ENCODE measurements around the gene MMS22L.
A peak's percentile ranks its signal among the peaks of the same experiment; 100 is the strongest.

The MMS22L gene

GRCh38 chr6:97289332-97289731, 6.3 kb upstream of the MMS22L start:
- H3K36me3 ChIP-seq (ENCODE audit: insufficient read depth): no peaks in the 10 kb centered on the region
- H3K9ac ChIP-seq: no peak overlapping the region
- no peak for TF ChIP-seq CTCF (conservative IDR thresholded peaks at IDR 0.05; ENCODE audit: low read depth, low read length)
- H3K79me2 ChIP-seq (ENCODE audit: insufficient read depth, low read depth): no peaks in the 10 kb centered on the region
- no peaks in the 10 kb centered on the region for H3K27me3 ChIP-seq (ENCODE audit: insufficient read depth, low read depth)
- H3K27ac ChIP-seq: no peak overlapping the region
- no peak overlapping the region for H3K4me3 ChIP-seq (IDR thresholded peaks at IDR 0.05; ENCODE audit: insufficient read depth, low read depth, low read length)
- no peaks in the 10 kb centered on the region for H3K4me1 ChIP-seq (ENCODE audit: low read depth, poor library complexity, severe bottlenecking)
- no peaks in the 10 kb centered on the region for H4K20me1 ChIP-seq (ENCODE audit: insufficient read depth)
- H3K4me2 ChIP-seq: no peak overlapping the region
- H2AFZ ChIP-seq (ENCODE audit: low read depth): no peak overlapping the region

- Histone ChIP-seq H2AFZ (ENCODE audit: low read depth) (no peak overlapping the region), H3K79me2 (ENCODE audit: insufficient read depth, low read depth) (no peaks in the 10 kb centered on the region), H3K27me3 (ENCODE audit: insufficient read depth, low read depth) (no peaks in the 10 kb centered on the region), H3K4me2 (no peak overlapping the region), H3K4me3 (IDR thresholded peaks at IDR 0.05; ENCODE audit: insufficient read depth, low read depth, low read length) (no peak overlapping the region), H3K27ac (no peak overlapping the region), H4K20me1 (ENCODE audit: insufficient read depth) (no peaks in the 10 kb centered on the region), H3K9ac (no peak overlapping the region), H3K36me3 (ENCODE audit: insufficient read depth) (no peaks in the 10 kb centered on the region), H3K4me1 (ENCODE audit: low read depth, poor library complexity, severe bottlenecking) (no peaks in the 10 kb centered on the region)
- no peak for TF ChIP-seq CTCF (conservative IDR thresholded peaks at IDR 0.05; ENCODE audit: low read depth, low read length)
These were observed 5.2 kb upstream of the MMS22L start for GRCh38 chr6:97288188-97288587.

- H3K4me2 ChIP-seq: peak overlapping the region; percentile 88
- H4K20me1 ChIP-seq (ENCODE audit: insufficient read depth): no peaks in the 10 kb centered on the region
- peaks cover 23% of the 10 kb centered on the region; the same call in 1 of the 2 replicates for H3K79me2 ChIP-seq (ENCODE audit: insufficient read depth, low read depth)
- H3K27me3 ChIP-seq (ENCODE audit: insufficient read depth, low read depth): no peaks in the 10 kb centered on the region
- no peaks in the 10 kb centered on the region for H3K36me3 ChIP-seq (ENCODE audit: insufficient read depth)
- H3K9ac ChIP-seq: peak overlapping the region; percentile 85; the same call in 1 of the 2 replicates
- no peak for TF ChIP-seq CTCF (conservative IDR thresholded peaks at IDR 0.05; ENCODE audit: low read depth, low read length)
- peak overlapping the region; percentile 72 for H3K27ac ChIP-seq
- H2AFZ ChIP-seq (ENCODE audit: low read depth): peak overlapping the region; percentile 92; the same call in 1 of the 2 replicates
- peaks cover 12% of the 10 kb centered on the region for H3K4me1 ChIP-seq (ENCODE audit: low read depth, poor library complexity, severe bottlenecking)
- no peak overlapping the region for H3K4me3 ChIP-seq (IDR thresholded peaks at IDR 0.05; ENCODE audit: insufficient read depth, low read depth, low read length)
These were observed 734 bp downstream of the MMS22L start for GRCh38 chr6:97282238-97282725.

GRCh38 chr6:97280766-97281165, 2.2 kb downstream of the MMS22L start:
- TF ChIP-seq CTCF (conservative IDR thresholded peaks at IDR 0.05; ENCODE audit: low read depth, low read length): no peak
- no peak overlapping the region for H2AFZ ChIP-seq (ENCODE audit: low read depth)
- H3K4me2 ChIP-seq: peak overlapping the region; percentile 88
- no peak overlapping the region for H3K9ac ChIP-seq
- H4K20me1 ChIP-seq (ENCODE audit: insufficient read depth): no peaks in the 10 kb centered on the region
- no peaks in the 10 kb centered on the region for H3K27me3 ChIP-seq (ENCODE audit: insufficient read depth, low read depth)
- peaks cover 12% of the 10 kb centered on the region for H3K4me1 ChIP-seq (ENCODE audit: low read depth, poor library complexity, severe bottlenecking)
- H3K27ac ChIP-seq: no peak overlapping the region
- H3K4me3 ChIP-seq (IDR thresholded peaks at IDR 0.05; ENCODE audit: insufficient read depth, low read depth, low read length): no peak overlapping the region
- no peaks in the 10 kb centered on the region for H3K36me3 ChIP-seq (ENCODE audit: insufficient read depth)
- H3K79me2 ChIP-seq (ENCODE audit: insufficient read depth, low read depth): peaks cover 23% of the 10 kb centered on the region; the same call in 1 of the 2 replicates
